Nephron (organoid): ENCODE results near the gene ACAA1.

ENCODE experiments used
- H3K27ac Mint-ChIP-seq, 3 experiments: 2 replicates each; pipeline ENCODE4 v1.8.0; 2020; ENCODE audit warnings: mixed read lengths in 3 of 3, mild to moderate bottlenecking in 2 of 3, moderate library complexity in 1 of 3
- H3K27me3 Mint-ChIP-seq: 2 replicates; pipeline ENCODE4 v1.8.0; 2021; ENCODE audit warnings: low read depth, mild to moderate bottlenecking, moderate library complexity, mixed read lengths
- H3K36me3 Mint-ChIP-seq: 2 replicates; pipeline ENCODE4 v1.8.0; 2020; ENCODE audit warnings: low read depth, mixed read lengths
- H3K4me1 Mint-ChIP-seq: 2 replicates; pipeline ENCODE4 v1.8.0; 2020; ENCODE audit warnings: mixed read lengths
- H3K4me3 Mint-ChIP-seq, 3 experiments: 2 replicates each; pipeline ENCODE4 v1.8.0; 2020; ENCODE audit warnings: mild to moderate bottlenecking in 3 of 3, mixed read lengths in 3 of 3, moderate library complexity in 2 of 3
- H3K9me3 Mint-ChIP-seq: 2 replicates; pipeline ENCODE4 v1.8.0; 2020; ENCODE audit warnings: mixed read lengths
- TF ChIP-seq, protein P1 (sequence below), 3 experiments: fragments of 200-600 bp; sonication (generic); IDR thresholded peaks; one replicate each; pipeline ENCODE4 v1.5.0; 2021; ENCODE audit warnings: antibody characterized with exemption in 3 of 3; ENCODE audit not compliant: unreplicated experiment in 3 of 3

The ACAA1 gene

DNA sequence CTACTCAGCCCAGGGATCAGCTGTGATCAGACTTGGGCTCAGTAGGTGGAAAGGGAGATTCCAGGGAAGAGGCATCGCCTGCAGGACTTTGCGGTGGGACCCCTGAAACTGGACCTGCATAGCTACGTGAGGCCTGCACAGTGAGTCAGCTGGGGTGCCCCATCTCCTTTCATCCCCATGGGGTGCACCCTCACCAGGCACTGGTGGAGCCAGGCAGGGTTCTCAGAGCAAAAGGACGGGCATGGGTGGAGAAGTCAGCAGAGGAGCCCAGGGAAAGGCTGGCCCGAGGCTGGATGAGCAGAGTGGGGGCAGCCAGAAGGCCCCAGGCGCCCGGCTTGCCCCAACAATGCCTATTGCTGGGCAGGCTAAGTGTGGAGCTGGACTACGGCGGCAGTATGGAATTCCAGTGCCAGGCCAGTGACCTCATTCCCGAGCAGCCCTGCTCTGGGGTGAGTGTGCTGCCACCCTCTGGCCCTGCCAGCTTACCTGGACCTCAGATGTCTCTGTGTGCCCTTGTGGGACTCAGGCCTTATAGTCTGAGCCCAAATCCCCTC, 19.7 kb downstream of the ACAA1 start:
- Mint-ChIP-seq H3K27ac (no peak overlapping the region), H3K36me3 (peaks cover 9% of the 10 kb centered on the region), H3K4me3 (no peak overlapping the region), H3K4me1 (no peaks in the 10 kb centered on the region), H3K27me3 (no peaks in the 10 kb centered on the region), H3K9me3 (no peaks in the 10 kb centered on the region)
- TF ChIP-seq, protein P1, sequence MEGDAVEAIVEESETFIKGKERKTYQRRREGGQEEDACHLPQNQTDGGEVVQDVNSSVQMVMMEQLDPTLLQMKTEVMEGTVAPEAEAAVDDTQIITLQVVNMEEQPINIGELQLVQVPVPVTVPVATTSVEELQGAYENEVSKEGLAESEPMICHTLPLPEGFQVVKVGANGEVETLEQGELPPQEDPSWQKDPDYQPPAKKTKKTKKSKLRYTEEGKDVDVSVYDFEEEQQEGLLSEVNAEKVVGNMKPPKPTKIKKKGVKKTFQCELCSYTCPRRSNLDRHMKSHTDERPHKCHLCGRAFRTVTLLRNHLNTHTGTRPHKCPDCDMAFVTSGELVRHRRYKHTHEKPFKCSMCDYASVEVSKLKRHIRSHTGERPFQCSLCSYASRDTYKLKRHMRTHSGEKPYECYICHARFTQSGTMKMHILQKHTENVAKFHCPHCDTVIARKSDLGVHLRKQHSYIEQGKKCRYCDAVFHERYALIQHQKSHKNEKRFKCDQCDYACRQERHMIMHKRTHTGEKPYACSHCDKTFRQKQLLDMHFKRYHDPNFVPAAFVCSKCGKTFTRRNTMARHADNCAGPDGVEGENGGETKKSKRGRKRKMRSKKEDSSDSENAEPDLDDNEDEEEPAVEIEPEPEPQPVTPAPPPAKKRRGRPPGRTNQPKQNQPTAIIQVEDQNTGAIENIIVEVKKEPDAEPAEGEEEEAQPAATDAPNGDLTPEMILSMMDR (IDR thresholded peaks at IDR 0.05; ENCODE audit: unreplicated experiment in 3 of 3), result no peak

DNA sequence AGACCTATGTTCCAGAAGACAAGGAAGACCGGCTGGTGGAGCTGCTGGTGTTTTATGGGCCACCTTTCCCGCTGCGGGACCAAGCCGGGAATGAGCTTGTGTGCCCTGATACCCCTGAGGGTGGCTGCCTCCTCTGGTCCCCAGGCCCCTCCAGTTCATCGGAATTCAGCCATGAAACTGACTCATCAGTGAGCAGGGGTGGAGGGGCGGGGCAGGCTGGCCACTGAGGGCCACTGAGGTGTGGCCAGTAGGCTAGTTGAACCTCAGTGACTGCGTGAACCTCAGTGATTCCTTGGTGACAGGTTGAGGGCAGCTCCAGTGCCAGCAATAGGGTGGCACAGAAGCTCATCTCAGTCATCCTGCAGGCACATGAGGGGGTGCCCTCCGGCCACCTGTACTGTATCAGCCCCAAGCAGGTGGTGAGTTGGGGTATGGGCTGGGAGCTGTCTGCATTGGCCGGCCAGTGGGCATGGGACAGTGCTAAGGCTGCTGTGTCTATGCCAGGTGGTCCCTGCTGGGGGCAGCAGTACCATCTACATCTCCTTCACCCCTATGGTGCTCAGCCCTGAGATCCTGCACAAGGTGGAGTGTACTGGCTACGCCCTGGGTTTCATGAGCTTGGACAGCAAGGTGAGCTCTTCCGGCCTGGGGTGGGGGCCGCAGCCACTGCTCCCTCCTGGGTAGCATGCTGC, 20.3 kb downstream of the ACAA1 start:
- Mint-ChIP-seq H3K36me3 (peaks cover 6% of the 10 kb centered on the region), H3K4me3 (no peak overlapping the region), H3K4me1 (no peaks in the 10 kb centered on the region), H3K27me3 (no peaks in the 10 kb centered on the region), H3K9me3 (no peaks in the 10 kb centered on the region), H3K27ac (no peak overlapping the region)
- TF ChIP-seq, protein P1 (IDR thresholded peaks at IDR 0.05; ENCODE audit: unreplicated experiment in 3 of 3), result no peak

DNA sequence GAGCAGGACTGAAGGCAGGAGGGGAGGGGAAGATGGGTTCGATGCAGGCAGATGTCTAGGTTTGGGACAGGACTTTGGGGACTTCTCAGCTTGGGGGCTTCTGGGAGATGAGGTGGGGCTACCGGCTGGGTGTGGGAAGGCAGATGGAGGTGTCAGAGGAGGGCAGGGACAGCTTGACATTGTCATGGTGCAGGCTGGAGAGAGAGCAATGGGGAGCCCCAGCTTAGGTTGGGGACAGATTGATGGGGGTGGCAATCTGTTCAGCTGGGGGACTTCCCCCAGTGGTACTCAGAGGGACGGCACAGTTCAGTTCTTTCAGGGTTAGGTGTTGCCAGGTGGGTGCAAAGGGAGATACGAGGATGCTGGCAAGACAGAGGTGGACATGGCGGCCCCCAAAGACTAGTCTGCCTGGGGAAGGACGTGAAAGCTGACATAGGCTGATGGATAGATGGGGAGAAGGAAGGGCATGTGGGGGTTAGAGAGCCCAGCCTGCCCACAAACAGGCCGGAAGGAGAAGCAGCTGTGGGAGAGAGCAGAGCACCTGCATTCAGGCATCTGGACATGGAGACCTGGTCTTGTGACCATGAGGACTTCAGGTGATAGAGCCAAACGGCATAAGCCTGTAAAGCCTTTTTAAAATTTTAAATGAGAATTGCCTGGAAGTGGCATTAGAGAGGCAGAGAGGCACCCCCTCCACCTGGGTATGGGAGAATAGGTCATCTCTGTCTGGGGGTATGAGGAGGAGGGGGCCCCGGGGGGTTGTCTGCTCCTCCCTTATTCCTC, 21.1 kb downstream of the ACAA1 start:
- no peak overlapping the region for H3K27ac Mint-ChIP-seq
- no peak overlapping the region for H3K4me3 Mint-ChIP-seq
- no peaks in the 10 kb centered on the region for H3K4me1 Mint-ChIP-seq
- no peaks in the 10 kb centered on the region for H3K27me3 Mint-ChIP-seq
- peaks cover 3% of the 10 kb centered on the region for H3K36me3 Mint-ChIP-seq
- TF ChIP-seq, protein P1 (IDR thresholded peaks at IDR 0.05; ENCODE audit: unreplicated experiment in 3 of 3), result no peak
- H3K9me3 Mint-ChIP-seq, result no peaks in the 10 kb centered on the region

DNA sequence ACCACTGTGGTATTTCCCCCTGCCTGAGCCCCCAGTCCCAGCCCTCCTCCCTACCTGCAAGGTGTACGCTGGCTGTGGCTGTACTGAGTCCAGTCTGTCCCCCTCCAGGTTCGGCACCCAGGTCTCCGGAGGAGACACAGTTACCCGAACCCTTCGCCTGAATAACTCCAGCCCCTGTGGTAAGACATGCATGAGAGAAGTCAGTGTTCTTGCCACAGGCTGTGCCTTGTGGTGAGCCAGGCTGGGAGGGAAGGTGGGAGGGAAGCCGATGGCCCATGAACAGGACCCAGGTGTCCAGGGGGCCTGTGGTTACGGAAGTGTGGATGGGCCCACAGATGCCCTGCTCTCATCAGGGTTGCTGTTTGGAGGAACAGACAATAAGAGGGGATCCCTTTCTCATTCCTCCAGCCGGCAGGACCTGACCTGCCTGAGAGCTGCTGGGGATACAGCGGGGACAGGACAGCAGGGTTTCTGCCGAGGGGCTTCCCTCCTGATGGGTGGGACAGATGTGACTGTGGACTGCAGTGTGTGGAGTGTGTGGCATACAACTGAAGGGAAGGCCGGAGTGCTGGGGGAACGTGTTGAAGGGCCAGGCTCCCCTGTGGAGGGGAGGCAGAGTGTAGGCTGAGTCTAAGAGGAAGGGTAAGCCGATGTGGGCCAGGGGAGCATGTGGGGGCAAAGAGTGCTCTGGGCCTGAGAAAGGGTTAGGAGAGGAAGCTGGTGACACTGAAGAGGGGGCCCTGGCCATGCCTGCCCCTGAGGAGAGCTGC, 21.9 kb downstream of the ACAA1 start:
- Mint-ChIP-seq H3K27me3 (no peaks in the 10 kb centered on the region), H3K27ac (no peak overlapping the region), H3K4me3 (no peak overlapping the region), H3K36me3 (no peaks in the 10 kb centered on the region), H3K4me1 (no peaks in the 10 kb centered on the region), H3K9me3 (no peaks in the 10 kb centered on the region)
- TF ChIP-seq, protein P1 (IDR thresholded peaks at IDR 0.05; ENCODE audit: unreplicated experiment in 3 of 3), result no peak

DNA sequence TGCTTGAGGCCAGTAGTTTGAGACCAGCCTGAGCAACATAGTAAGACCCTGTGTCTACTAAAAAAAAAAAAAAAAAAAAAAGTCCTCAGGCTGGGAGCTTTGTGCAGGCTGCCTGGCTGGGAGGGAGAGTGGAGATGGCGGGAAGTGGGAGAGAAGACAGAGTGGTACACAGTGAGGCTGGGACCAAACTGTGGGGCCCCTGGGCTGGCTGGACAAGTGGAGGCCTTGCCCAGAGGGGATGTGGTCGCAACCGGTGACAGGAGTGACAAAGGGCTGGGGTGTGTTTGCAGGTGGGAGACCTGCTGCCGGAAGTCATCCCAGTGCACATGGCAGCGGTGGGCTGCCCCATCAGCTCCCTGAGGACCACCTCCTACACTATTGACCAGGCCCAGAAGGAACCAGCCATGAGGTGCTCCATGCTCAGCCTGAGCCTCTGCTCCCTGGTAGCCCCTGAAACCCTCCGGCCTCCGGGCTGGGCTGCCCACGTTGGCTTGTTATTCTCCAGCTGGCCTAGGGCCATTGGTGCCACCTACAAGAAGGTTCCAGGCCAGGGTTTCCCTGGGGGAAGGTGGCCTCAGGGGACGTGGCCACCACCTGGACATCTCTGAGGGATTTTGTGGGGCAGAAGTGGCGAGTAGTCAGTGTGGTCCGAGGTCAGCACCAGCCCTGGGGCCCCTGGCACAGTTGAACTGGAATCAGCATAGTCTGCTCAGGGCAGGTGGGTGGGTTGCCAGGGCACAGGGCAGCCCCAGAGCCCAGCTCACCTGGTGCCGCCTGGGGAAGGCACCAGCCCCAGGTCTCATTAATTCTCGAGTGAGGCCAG, 22.7 kb downstream of the ACAA1 start:
- no peaks in the 10 kb centered on the region for H3K9me3 Mint-ChIP-seq
- H3K4me1 Mint-ChIP-seq, result no peaks in the 10 kb centered on the region
- no peak overlapping the region for H3K4me3 Mint-ChIP-seq
- no peaks in the 10 kb centered on the region for H3K27me3 Mint-ChIP-seq
- TF ChIP-seq, protein P1 (IDR thresholded peaks at IDR 0.05; ENCODE audit: unreplicated experiment in 3 of 3), result no peak
- H3K27ac Mint-ChIP-seq, result no peak overlapping the region
- no peaks in the 10 kb centered on the region for H3K36me3 Mint-ChIP-seq
